Activated gamma-delta T cell treated with anti-CD3 and anti-CD28 coated beads, Interleukin-2, amount 50 U/mL, for 16 hours (primary cell): ENCODE results near the gene MBP.
"Not testable (repeated sequence)": the region's sequence is repeated elsewhere in the genome, so short reads cannot be mapped to it uniquely, and the experiment has no call there.

Experiments used
- DNase-seq: peaks from one replicate; pipeline ENCODE4 v3.0.0-alpha.2; 2020; ENCODE audit warnings: low read depth

The MBP gene

GRCh38 chr18:76970770-76971559 is 161.6 kb downstream of the MBP start:
- DNase-seq = no peak

- DNase-seq = no peak
Measured at GRCh38 chr18:76967721-76968472, 164.7 kb downstream of the MBP start.

GRCh38 chr18:76967299-76967698 is 165.3 kb downstream of the MBP start:
- not testable (repeated sequence) for DNase-seq

GRCh38 chr18:76965555-76966151 is 166.9 kb downstream of the MBP start:
- DNase-seq = not testable (repeated sequence)

- no peak for DNase-seq
Measured at GRCh38 chr18:76963936-76964335, 168.6 kb downstream of the MBP start.

GRCh38 chr18:76962851-76963250 is 169.7 kb downstream of the MBP start:
- no peak for DNase-seq

- no peak for DNase-seq
Measured at GRCh38 chr18:76960528-76961035, 172.0 kb downstream of the MBP start.

- DNase-seq = no peak
Measured at GRCh38 chr18:76959605-76960004, 173.0 kb downstream of the MBP start.

GRCh38 chr18:76958692-76959341 is 173.8 kb downstream of the MBP start:
- no peak for DNase-seq

- DNase-seq = no peak
Measured at GRCh38 chr18:76957384-76958355, 174.9 kb downstream of the MBP start.

GRCh38 chr18:76956648-76957047 is 175.9 kb downstream of the MBP start:
- DNase-seq = no peak

- no peak for DNase-seq
Measured at GRCh38 chr18:76955524-76956170, 176.9 kb downstream of the MBP start.

- DNase-seq = no peak
Measured at GRCh38 chr18:76953583-76954233, 178.9 kb downstream of the MBP start.

GRCh38 chr18:76953156-76953555 is 179.4 kb downstream of the MBP start:
- DNase-seq = no peak

GRCh38 chr18:76952747-76953146 is 179.8 kb downstream of the MBP start:
- no peak for DNase-seq

- DNase-seq = no peak
Measured at GRCh38 chr18:76951456-76952247, 180.9 kb downstream of the MBP start.

- no peak for DNase-seq
Measured at GRCh38 chr18:76948345-76948744, 184.2 kb downstream of the MBP start.

GRCh38 chr18:76944346-76944745 is 188.2 kb downstream of the MBP start:
- DNase-seq = not testable (repeated sequence)
